ENCODE data around the gene MYH11.
"Not testable (repeated sequence)": the region's sequence is repeated elsewhere in the genome, so short reads cannot be mapped to it uniquely, and the experiment has no call there.

DNA sequence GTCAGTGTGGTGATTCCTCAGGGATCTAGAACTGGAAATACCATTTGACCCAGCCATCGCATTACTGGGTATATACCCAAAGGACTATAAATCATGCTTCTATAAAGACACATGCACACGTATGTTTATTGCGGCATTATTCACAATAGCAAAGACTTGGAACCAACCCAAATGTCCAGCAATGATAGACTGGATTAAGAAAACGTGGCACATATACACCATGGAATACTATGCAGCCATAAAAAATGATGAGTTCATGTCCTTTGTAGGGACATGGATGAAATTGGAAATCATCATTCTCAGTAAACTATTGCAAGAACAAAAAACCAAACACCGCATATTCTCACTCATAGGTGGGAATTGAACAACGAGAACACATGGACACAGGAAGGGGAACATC lies 201.3 kb downstream of the MYH11 start:
- TF ChIP-seq HDGF (IDR thresholded peaks at IDR 0.05; ENCODE audit: borderline replicate concordance); TARDBP (IDR thresholded peaks at IDR 0.05): not testable (repeated sequence)
- TF ChIP-seq, protein P1, sequence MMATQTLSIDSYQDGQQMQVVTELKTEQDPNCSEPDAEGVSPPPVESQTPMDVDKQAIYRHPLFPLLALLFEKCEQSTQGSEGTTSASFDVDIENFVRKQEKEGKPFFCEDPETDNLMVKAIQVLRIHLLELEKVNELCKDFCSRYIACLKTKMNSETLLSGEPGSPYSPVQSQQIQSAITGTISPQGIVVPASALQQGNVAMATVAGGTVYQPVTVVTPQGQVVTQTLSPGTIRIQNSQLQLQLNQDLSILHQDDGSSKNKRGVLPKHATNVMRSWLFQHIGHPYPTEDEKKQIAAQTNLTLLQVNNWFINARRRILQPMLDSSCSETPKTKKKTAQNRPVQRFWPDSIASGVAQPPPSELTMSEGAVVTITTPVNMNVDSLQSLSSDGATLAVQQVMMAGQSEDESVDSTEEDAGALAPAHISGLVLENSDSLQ (IDR thresholded peaks at IDR 0.05) = not testable (repeated sequence)

Measured in HEK293T (cell line).